Neural cell (in vitro differentiated cells): ENCODE data around the gene PTPN22.

Experiments
- CTCF ChIP-seq: fragments of 450-650 bp; IDR thresholded peaks from 2 replicates; pipeline ENCODE4 v1.5.1; 2014; ENCODE audit warnings: antibody characterized with exemption, mild to moderate bottlenecking, moderate library complexity; ENCODE audit not compliant: poor library complexity, severe bottlenecking
- EP300 ChIP-seq: fragments of 450-650 bp; conservative IDR thresholded peaks from 2 replicates; pipeline ENCODE4 v1.6.1; 2014; ENCODE audit warnings: antibody characterized with exemption, mild to moderate bottlenecking, moderate library complexity; ENCODE audit not compliant: poor library complexity, severe bottlenecking
- EZH2 ChIP-seq: fragments of 200-600, 300-800 bp; shearing (Covaris generic), sonication (generic); IDR thresholded peaks from 2 replicates; pipeline ENCODE4 v1.6.1; 2014; ENCODE audit warnings: antibody characterized with exemption, low read length, borderline replicate concordance, mild to moderate bottlenecking; ENCODE audit not compliant: insufficient read depth, poor library complexity, severe bottlenecking
- POLR2AphosphoS5 ChIP-seq: IDR thresholded peaks from 2 replicates; pipeline ENCODE4 v1.6.1; 2012
- REST ChIP-seq: IDR thresholded peaks from 2 replicates; pipeline ENCODE4 v1.6.1; 2012; ENCODE audit warnings: borderline replicate concordance
- SMC3 ChIP-seq: fragments of 450-650 bp; conservative IDR thresholded peaks from 2 replicates; pipeline ENCODE4 v1.6.1; 2014; ENCODE audit warnings: antibody characterized with exemption, mild to moderate bottlenecking, moderate library complexity; ENCODE audit not compliant: poor library complexity
- TAF1 ChIP-seq: IDR thresholded peaks from 2 replicates; pipeline ENCODE4 v1.6.1; 2012; ENCODE audit warnings: low read depth

GRCh38 chr1:113903501-113904292 is 32.2 kb upstream of the PTPN22 start:
- no peak for TF ChIP-seq CTCF
- TF ChIP-seq EP300, result no peak
- TF ChIP-seq EZH2, result no peak
- TF ChIP-seq POLR2AphosphoS5, result no peak
- no peak for TF ChIP-seq TAF1
- TF ChIP-seq SMC3, result no peak
- TF ChIP-seq REST, result no peak
